HepG2 (cell line): ENCODE measurements around the gene PYURF. TPM values are rescaled to one million over a fixed set of nuclear protein-coding genes. Genes with fewer than 3 reads are reported as not detected.

Experiments used
- CC2D1A ChIP-seq: sonication (generic); formaldehyde crosslinking; IDR thresholded peaks from 2 replicates; pipeline ENCODE4 v1.8.1; 2023; ENCODE audit warnings: mild to moderate bottlenecking, missing genetic modification reagents
- ELF3 ChIP-seq: IDR thresholded peaks from 2 replicates; pipeline ENCODE4 v1.6.1; 2016; ENCODE audit warnings: missing genetic modification reagents, missing compliant biosample characterization
- HMG20A ChIP-seq: IDR thresholded peaks from 2 replicates; pipeline ENCODE4 v1.6.1; 2016; ENCODE audit warnings: borderline replicate concordance
- HNRNPL ChIP-seq: fragments of 200-400 bp; formaldehyde crosslinking; IDR thresholded peaks from 2 replicates; pipeline ENCODE4 v1.6.1; 2017; ENCODE audit warnings: mild to moderate bottlenecking, low read depth, low read length
- JUN ChIP-seq: sonication (generic); formaldehyde crosslinking; IDR thresholded peaks from 2 replicates; pipeline ENCODE4 v1.4.0; 2020; ENCODE audit warnings: mild to moderate bottlenecking, missing genetic modification reagents
- JUND ChIP-seq: sonication (generic); formaldehyde crosslinking; IDR thresholded peaks from 2 replicates; pipeline ENCODE4 v1.8.0; 2022; ENCODE audit warnings: mild to moderate bottlenecking, missing genetic modification reagents
- MZF1 ChIP-seq: sonication (generic); formaldehyde crosslinking; IDR thresholded peaks from 2 replicates; pipeline ENCODE4 v1.8.1; 2023; ENCODE audit warnings: mild to moderate bottlenecking, missing genetic modification reagents, borderline replicate concordance
- NBN ChIP-seq: fragments of 450-650 bp; conservative IDR thresholded peaks from 2 replicates; pipeline ENCODE4 v1.6.1; 2017
- NFATC3 ChIP-seq: sonication (generic); formaldehyde crosslinking; IDR thresholded peaks from 2 replicates; pipeline ENCODE4 v1.5.1; 2020; ENCODE audit warnings: mild to moderate bottlenecking, missing genetic modification reagents
- NFIB ChIP-seq: sonication (generic); formaldehyde crosslinking; IDR thresholded peaks from 2 replicates; pipeline ENCODE4 v1.9.0; 2021; ENCODE audit warnings: missing genetic modification reagents, mild to moderate bottlenecking, borderline replicate concordance
- RARA ChIP-seq: IDR thresholded peaks from 2 replicates; pipeline ENCODE4 v1.6.1; 2016; ENCODE audit warnings: missing genetic modification reagents, missing compliant biosample characterization
- RFX1 ChIP-seq: fragments of 450-650 bp; IDR thresholded peaks from 2 replicates; pipeline ENCODE4 v1.6.1; 2017
- SP1 ChIP-seq, 2 experiments: fragments of 450-650 bp in 1 of 2; sonication (generic) in 1 of 2; formaldehyde crosslinking in 1 of 2; IDR thresholded peaks; 2 replicates each; pipeline versions ENCODE4 v1.4.0 to v1.6.1; 2016 to 2020; ENCODE audit warnings: missing genetic modification reagents in 1 of 2
- TEAD3 ChIP-seq: optimal IDR thresholded peaks from 2 replicates; pipeline ENCODE3; 2016; ENCODE audit warnings: borderline replicate concordance
- ZNF33B ChIP-seq: sonication (generic); formaldehyde crosslinking; IDR thresholded peaks from 2 replicates; pipeline ENCODE4 v1.5.1; 2020; ENCODE audit warnings: mild to moderate bottlenecking, missing genetic modification reagents
- ZNF720 ChIP-seq: sonication (generic); formaldehyde crosslinking; IDR thresholded peaks from 2 replicates; pipeline ENCODE4 v1.4.0; 2020; ENCODE audit warnings: missing genetic modification reagents
- polyA plus RNA-seq, 8 experiments: library from polyadenylated mRNA; depleted of rRNA in 3 of 8; stranded (reverse) in 7 of 8; unstranded in 1 of 8; fragments of >200 nt; fragmentation: Illumina TruSeq in 4 of 8; extraction: Trizol in 4 of 8; gene quantifications; 2 replicates each; pipeline versions ENCODE4 v1.2.1 to v1.2.3, GENCODE V29; 2011 to 2016; ENCODE audit warnings: low read depth in 4 of 8, missing spikeins in 1 of 8, mixed read lengths in 1 of 8; ENCODE audit not compliant: insufficient read depth in 1 of 8
- total RNA-seq, 5 experiments: library from RNA; depleted of rRNA; stranded (reverse); fragments of >200 nt; fragmentation: Illumina TruSeq; extraction: Trizol; gene quantifications; 2 replicates each; pipeline ENCODE4 v1.2.3, GENCODE V29; 2016; ENCODE audit warnings: low read depth in 1 of 5
- TF ChIP-seq, protein P1 (sequence below): sonication (generic); formaldehyde crosslinking; IDR thresholded peaks from 2 replicates; pipeline ENCODE4 v1.4.0; 2020; ENCODE audit warnings: missing genetic modification reagents
- TF ChIP-seq, protein P2 (sequence below): sonication (generic); formaldehyde crosslinking; IDR thresholded peaks from 2 replicates; pipeline ENCODE4 v1.4.0; 2020; ENCODE audit warnings: low read depth, mild to moderate bottlenecking, missing genetic modification reagents
- TF ChIP-seq, protein P3 (sequence below): sonication (generic); formaldehyde crosslinking; IDR thresholded peaks from 2 replicates; pipeline ENCODE4 v1.4.0; 2020; ENCODE audit warnings: missing genetic modification reagents, mild to moderate bottlenecking, borderline replicate concordance
- TF ChIP-seq, protein P4 (sequence below): sonication (generic); formaldehyde crosslinking; IDR thresholded peaks from 2 replicates; pipeline ENCODE4 v1.8.0; 2022; ENCODE audit warnings: missing genetic modification reagents, mild to moderate bottlenecking, moderate library complexity, borderline replicate concordance
- TF ChIP-seq, protein P5 (sequence below): IDR thresholded peaks from 2 replicates; pipeline ENCODE4 v1.6.1; 2016; ENCODE audit warnings: control low read depth

PYURF gene
- total and polyA plus RNA-seq, 2 of the 13 experiments (the other 11 are each of a cell fraction or from before 2014, with no cell fraction given) = 59.9 to 95.2 TPM

DNA sequence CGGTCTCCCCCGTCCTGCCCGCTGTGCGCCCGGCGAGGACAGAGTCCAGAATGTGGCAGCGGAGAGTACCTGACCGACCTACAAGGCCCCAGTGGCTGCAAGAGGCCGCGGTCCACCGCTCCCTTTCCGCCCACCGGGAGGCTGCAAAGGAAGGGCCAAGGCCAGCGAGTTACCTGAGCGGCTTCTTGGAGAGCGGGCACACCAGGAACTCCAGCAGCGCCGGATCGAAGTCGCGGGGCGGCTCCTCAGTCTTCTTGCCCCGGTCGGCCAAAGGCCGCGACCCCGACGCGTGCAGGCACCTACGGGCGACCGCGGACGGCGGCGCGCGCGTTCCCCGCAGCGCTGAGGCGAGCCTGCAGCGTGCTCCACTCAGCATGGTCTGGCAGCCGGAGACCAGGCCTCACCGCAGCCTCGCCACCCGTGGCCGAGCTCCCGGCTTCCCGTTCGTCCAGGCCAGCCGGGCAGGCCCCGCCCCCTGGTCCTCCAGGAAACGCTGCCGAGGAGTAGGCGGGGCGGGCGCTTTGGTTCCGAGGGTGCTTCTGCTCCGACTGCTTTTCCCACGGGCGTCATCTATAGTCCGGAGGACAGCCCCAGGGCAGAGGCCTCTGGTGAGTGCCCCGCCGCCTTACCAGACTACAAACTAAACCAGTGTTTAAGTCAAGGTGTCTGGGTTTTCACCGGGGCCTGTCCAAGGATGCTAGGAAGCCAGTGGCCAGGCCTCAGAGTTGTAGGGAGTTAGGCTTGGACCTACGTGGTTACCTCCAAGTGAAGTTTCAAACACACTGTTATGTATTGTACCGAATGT is at the start of gene PYURF (continued):
- TF ChIP-seq, protein P1, sequence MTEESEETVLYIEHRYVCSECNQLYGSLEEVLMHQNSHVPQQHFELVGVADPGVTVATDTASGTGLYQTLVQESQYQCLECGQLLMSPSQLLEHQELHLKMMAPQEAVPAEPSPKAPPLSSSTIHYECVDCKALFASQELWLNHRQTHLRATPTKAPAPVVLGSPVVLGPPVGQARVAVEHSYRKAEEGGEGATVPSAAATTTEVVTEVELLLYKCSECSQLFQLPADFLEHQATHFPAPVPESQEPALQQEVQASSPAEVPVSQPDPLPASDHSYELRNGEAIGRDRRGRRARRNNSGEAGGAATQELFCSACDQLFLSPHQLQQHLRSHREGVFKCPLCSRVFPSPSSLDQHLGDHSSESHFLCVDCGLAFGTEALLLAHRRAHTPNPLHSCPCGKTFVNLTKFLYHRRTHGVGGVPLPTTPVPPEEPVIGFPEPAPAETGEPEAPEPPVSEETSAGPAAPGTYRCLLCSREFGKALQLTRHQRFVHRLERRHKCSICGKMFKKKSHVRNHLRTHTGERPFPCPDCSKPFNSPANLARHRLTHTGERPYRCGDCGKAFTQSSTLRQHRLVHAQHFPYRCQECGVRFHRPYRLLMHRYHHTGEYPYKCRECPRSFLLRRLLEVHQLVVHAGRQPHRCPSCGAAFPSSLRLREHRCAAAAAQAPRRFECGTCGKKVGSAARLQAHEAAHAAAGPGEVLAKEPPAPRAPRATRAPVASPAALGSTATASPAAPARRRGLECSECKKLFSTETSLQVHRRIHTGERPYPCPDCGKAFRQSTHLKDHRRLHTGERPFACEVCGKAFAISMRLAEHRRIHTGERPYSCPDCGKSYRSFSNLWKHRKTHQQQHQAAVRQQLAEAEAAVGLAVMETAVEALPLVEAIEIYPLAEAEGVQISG = peak; percentile 97
- TF ChIP-seq, protein P2, sequence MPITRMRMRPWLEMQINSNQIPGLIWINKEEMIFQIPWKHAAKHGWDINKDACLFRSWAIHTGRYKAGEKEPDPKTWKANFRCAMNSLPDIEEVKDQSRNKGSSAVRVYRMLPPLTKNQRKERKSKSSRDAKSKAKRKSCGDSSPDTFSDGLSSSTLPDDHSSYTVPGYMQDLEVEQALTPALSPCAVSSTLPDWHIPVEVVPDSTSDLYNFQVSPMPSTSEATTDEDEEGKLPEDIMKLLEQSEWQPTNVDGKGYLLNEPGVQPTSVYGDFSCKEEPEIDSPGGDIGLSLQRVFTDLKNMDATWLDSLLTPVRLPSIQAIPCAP = no peak
- TF ChIP-seq NBN = no peak
- TF ChIP-seq HNRNPL = no peak
- TF ChIP-seq NFATC3 = no peak
- no peak for TF ChIP-seq RFX1
- no peak for TF ChIP-seq NFIB (CRISPR knock-in tag)
- peak; percentile 48; the same call in 1 of the 2 replicates for TF ChIP-seq HMG20A (CRISPR knock-in tag)
- peak; percentile 82; the same call in 1 of the 2 replicates for TF ChIP-seq ZNF33B (CRISPR knock-in tag)
- TF ChIP-seq RARA (CRISPR knock-in tag) = no peak; the same call in none of the 2 replicates
- TF ChIP-seq, protein P3, sequence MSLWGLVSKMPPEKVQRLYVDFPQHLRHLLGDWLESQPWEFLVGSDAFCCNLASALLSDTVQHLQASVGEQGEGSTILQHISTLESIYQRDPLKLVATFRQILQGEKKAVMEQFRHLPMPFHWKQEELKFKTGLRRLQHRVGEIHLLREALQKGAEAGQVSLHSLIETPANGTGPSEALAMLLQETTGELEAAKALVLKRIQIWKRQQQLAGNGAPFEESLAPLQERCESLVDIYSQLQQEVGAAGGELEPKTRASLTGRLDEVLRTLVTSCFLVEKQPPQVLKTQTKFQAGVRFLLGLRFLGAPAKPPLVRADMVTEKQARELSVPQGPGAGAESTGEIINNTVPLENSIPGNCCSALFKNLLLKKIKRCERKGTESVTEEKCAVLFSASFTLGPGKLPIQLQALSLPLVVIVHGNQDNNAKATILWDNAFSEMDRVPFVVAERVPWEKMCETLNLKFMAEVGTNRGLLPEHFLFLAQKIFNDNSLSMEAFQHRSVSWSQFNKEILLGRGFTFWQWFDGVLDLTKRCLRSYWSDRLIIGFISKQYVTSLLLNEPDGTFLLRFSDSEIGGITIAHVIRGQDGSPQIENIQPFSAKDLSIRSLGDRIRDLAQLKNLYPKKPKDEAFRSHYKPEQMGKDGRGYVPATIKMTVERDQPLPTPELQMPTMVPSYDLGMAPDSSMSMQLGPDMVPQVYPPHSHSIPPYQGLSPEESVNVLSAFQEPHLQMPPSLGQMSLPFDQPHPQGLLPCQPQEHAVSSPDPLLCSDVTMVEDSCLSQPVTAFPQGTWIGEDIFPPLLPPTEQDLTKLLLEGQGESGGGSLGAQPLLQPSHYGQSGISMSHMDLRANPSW (CRISPR knock-in tag) = peak; percentile 46; the same call in 1 of the 2 replicates
- 0 out of 2 replicates have a peak, but pooled peaks have one; percentile 45 for TF ChIP-seq JUND (CRISPR knock-in tag)
- TF ChIP-seq TEAD3 (CRISPR knock-in tag) = no peak
- no peak for TF ChIP-seq CC2D1A (CRISPR knock-in tag)
- TF ChIP-seq, protein P4, sequence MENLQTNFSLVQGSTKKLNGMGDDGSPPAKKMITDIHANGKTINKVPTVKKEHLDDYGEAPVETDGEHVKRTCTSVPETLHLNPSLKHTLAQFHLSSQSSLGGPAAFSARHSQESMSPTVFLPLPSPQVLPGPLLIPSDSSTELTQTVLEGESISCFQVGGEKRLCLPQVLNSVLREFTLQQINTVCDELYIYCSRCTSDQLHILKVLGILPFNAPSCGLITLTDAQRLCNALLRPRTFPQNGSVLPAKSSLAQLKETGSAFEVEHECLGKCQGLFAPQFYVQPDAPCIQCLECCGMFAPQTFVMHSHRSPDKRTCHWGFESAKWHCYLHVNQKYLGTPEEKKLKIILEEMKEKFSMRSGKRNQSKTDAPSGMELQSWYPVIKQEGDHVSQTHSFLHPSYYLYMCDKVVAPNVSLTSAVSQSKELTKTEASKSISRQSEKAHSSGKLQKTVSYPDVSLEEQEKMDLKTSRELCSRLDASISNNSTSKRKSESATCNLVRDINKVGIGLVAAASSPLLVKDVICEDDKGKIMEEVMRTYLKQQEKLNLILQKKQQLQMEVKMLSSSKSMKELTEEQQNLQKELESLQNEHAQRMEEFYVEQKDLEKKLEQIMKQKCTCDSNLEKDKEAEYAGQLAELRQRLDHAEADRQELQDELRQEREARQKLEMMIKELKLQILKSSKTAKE (CRISPR knock-in tag) = no peak; the same call in 1 of the 2 replicates
- no peak for TF ChIP-seq SP1 (IDR thresholded peaks at IDR 0.05)
- peak; percentile 97 for TF ChIP-seq SP1 (CRISPR knock-in tag; IDR thresholded peaks at IDR 0.05)
- TF ChIP-seq, protein P5, sequence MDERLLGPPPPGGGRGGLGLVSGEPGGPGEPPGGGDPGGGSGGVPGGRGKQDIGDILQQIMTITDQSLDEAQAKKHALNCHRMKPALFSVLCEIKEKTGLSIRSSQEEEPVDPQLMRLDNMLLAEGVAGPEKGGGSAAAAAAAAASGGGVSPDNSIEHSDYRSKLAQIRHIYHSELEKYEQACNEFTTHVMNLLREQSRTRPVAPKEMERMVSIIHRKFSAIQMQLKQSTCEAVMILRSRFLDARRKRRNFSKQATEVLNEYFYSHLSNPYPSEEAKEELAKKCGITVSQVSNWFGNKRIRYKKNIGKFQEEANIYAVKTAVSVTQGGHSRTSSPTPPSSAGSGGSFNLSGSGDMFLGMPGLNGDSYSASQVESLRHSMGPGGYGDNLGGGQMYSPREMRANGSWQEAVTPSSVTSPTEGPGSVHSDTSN = no peak
- TF ChIP-seq JUN (CRISPR knock-in tag) = peak; percentile 39; the same call in 1 of the 2 replicates
- peak; percentile 83 for TF ChIP-seq ELF3 (CRISPR knock-in tag)
- no peak for TF ChIP-seq MZF1 (CRISPR knock-in tag)
- no peak for TF ChIP-seq ZNF720 (CRISPR knock-in tag)
